HG03196 (cell line): Measurements from ENCODE around the gene ADRA2B.
"Not testable (repeated sequence)": the region's sequence is repeated elsewhere in the genome, so short reads cannot be mapped to it uniquely, and the experiment has no call there.

Source experiments
- ATAC-seq: cut with Tn5 transposase; IDR thresholded peaks from one replicate; pipeline ENCODE4 v1.9.1; 2021; ENCODE audit not compliant: unreplicated experiment

Gene ADRA2B

DNA sequence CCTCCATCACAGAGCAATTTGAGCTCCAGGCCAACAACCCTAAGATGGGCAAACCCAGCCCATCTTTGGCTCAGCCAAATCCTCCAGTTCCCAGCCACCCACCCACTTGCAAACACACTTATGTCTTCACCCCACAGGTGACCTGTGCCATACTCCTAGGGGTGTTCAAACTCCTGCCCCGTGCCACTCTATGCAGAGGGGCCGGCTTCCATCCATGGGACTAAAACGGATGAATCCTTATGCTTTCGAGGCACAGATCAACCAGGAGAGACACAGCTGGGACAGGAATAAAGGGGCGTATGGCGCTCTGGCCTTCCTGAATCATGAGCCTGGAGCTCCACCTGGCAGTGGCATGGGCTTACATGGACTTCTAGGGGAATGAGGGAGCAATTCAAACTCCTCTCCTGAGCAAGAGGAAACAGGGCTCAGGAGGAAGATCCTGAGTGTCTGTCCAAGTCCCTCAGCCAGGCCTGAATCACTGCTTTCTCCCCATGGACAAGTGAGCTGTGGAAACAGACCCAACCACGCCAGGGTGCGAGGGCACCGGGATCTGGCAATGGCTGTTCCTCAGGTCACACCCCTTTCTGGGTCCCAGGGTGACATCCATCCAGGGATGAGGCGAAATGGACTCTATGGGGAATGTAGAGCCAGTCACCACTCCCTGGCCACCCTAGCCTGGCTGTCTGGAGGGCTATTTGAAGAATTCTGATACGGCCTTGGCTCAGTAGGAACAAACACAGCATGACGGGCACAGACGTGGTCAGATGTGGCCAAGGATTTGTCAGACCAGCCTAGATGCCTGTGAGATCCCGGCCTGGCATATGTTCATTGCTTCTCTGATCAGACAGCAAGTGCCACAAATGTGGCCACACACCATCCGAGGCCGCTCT is 45.0 kb downstream of the ADRA2B start:
- not testable (repeated sequence) for ATAC-seq

GRCh38 chr2:96070351-96070750 is 46.0 kb downstream of the ADRA2B start:
- ATAC-seq: not testable (repeated sequence)

DNA sequence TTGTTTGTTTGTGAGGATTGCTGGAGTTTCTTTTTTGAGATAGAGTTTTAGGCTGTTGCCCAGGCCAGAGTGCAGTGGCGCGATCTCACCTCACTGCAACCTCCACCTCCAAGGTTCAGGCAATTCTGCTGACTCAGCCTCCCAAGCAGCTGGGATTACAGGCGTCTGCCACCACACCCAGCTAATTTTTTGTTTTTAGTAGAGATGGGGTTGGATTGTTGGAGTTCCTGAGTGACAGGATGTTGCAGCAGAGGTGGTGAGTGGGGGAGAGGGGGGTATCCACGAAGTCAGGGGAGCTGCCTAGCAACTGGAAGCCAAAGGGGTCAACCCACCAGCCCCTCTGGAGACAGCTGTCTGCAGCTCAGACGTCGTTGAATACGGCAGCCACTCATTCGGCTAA is 46.5 kb downstream of the ADRA2B start:
- ATAC-seq: not testable (repeated sequence)

- not testable (repeated sequence) for ATAC-seq
These were observed 48.3 kb downstream of the ADRA2B start for GRCh38 chr2:96067902-96068581.

- ATAC-seq: not testable (repeated sequence)
These were observed 49.2 kb downstream of the ADRA2B start for GRCh38 chr2:96067098-96067660.

DNA sequence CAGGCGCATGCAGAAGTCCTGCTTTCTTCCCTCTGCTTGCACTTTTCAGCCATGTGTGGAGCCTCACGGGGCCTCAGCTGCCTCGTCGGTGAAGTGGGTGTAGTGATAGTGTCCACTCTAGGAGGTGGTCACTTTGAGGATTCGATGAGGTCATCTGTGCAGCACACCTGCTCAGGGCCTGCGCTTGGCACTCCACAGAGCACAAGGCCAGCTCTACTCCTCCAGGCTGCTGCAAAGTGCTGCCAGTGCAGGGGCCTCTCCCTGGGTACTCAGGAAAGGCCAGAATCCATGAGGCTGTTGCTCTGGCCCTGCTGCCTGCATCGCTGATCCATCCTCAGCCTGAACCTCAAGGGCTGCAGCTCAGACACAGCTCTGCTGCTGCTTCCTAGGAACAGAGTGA is 49.9 kb downstream of the ADRA2B start:
- ATAC-seq: not testable (repeated sequence)

DNA sequence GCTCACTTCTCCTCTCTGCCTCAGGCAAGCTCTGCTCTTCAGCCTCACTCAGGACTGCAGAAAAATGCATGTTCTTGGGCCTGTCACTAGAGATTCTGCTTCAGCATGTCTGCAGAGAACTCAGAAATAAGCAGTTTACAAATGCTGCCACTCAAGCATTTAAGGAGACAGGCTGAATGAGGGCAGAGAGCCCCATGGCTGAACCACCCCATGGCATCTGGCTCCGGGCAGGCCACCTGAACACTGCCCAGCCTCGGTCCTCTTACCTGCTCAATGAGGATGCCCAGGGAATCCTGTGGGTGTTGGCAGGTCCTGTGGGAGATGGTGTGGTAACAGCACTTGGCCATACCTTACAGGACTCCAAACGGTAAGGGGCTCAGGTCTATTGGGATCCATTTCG is 50.4 kb downstream of the ADRA2B start:
- not testable (repeated sequence) for ATAC-seq

DNA sequence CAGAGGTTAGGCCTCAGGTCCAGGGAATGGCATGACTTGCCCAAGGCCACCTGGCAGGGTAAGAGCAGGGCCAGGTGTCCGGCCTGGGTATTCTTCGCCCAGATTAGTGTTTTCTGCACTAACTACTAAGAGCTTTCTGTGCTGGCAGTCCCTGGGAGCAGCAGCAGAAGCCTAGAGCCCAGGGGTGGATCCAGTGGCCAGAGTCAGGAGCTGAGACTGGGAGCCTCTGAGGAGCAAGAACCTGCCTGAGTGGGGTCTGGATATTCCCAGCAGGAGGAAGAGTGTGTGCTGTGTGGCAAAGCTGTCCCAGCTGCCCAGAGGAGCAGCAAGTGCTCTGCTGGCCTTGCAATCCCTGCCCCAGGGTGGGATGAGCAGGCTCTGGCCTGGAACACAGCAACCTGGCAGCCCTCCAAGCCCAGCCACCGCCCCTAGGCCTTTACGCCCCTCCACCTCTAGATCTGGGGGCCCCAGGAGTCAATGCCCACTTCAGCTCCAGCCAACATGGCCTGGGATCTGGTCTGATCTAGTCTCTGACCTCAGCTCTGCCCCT is 50.9 kb downstream of the ADRA2B start:
- no peak for ATAC-seq

DNA sequence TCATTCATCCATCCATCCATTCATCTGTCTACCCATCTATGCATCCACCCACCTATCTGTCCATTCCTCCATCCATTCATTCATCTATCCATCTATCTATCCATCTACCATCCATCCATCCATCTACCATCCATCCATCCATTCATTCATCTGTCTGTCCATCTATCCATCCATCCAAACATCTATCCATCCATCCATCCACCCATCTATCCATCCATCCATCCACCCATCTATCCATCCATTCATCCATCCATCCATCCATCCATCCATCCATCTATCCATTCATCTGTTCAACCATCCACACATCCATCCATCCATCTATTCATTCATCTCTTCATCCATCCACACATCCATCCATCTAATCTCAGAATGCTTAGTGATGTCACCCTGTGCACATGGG is 51.6 kb downstream of the ADRA2B start:
- ATAC-seq: not testable (repeated sequence)

DNA sequence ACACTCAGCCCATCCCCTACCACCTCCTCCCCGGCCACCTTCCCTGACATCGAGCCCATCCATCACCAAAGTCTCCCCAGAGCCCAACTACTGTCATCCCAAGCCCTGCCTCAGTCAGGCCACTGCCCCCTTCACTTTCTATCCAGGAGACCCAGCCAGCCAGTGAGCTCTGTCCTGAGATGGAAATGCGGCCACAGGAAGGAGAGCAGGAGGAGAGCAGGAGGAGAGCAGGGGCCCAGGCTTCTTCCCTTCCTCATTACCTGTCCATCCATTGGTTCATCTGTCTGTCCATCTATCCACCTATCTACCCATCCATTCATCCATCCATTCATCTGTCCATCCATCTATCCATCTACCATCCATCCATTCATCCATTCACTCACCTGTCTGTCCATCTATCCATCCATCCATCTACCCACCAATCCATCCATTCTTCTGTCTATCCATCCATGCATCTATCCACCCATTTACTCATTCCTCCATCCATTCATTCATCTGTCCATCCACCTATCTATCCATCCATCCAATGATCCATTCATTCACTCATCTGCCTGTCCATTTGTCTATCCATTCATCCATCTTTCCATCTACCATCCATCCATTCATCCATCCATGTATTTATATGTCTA is 52.2 kb downstream of the ADRA2B start:
- ATAC-seq: not testable (repeated sequence)

GRCh38 chr2:96063116-96063899 is 53.1 kb downstream of the ADRA2B start:
- ATAC-seq: not testable (repeated sequence)
